C4-2B (cell line): Measurements from ENCODE around the gene PPP4R3A.

Source experiments
- CTCF ChIP-seq: fragments of 450-650 bp; conservative IDR thresholded peaks from 2 replicates; pipeline ENCODE4 v1.5.1; 2017; ENCODE audit warnings: mild to moderate bottlenecking
- ZFX ChIP-seq: fragments of 450-650 bp; IDR thresholded peaks from 2 replicates; pipeline ENCODE4 v1.6.1; 2017

GRCh38 chr14:91508105-91508504 lies 2.0 kb downstream of the PPP4R3A start:
- TF ChIP-seq CTCF (no peak), ZFX (no peak)
